ENCODE data around the gene DCK. TPM values are rescaled to one million over a fixed set of nuclear protein-coding genes. Genes with fewer than 3 reads are reported as not detected.
"Not testable (repeated sequence)": the region's sequence is repeated elsewhere in the genome, so short reads cannot be mapped to it uniquely, and the experiment has no call there.

The DCK gene
- total RNA-seq, 4 donors from 2014 or later = 8.5 to 22.1 (median 15.9) TPM

- H3K9me3 ChIP-seq = no peaks in the 10 kb centered on the region
- peaks cover 0 to 22% (median 0%) of the 10 kb centered on the region in 3 donors for H3K36me3 ChIP-seq
- DNase-seq = no peak
- H3K27me3 ChIP-seq = no peaks in the 10 kb centered on the region
- H3K4me1 ChIP-seq = peaks cover 0 to 53% (median 20%) of the 10 kb centered on the region in 3 donors
- intact Hi-C loops (cut with DNase I) = loop anchor here (10.0 kb wide), 1 partner anchor 92 kb away; the partner anchor contains the start of gene MOB1B
- TF ChIP-seq, protein P1, sequence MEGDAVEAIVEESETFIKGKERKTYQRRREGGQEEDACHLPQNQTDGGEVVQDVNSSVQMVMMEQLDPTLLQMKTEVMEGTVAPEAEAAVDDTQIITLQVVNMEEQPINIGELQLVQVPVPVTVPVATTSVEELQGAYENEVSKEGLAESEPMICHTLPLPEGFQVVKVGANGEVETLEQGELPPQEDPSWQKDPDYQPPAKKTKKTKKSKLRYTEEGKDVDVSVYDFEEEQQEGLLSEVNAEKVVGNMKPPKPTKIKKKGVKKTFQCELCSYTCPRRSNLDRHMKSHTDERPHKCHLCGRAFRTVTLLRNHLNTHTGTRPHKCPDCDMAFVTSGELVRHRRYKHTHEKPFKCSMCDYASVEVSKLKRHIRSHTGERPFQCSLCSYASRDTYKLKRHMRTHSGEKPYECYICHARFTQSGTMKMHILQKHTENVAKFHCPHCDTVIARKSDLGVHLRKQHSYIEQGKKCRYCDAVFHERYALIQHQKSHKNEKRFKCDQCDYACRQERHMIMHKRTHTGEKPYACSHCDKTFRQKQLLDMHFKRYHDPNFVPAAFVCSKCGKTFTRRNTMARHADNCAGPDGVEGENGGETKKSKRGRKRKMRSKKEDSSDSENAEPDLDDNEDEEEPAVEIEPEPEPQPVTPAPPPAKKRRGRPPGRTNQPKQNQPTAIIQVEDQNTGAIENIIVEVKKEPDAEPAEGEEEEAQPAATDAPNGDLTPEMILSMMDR (IDR thresholded peaks at IDR 0.05) = no peak
- peak overlapping the region in 1 of 4 donors; percentile 40 for H3K27ac ChIP-seq
- 65 to 73% methylated on average over 1 of the region's 1 CpG for WGBS, 2 donors
- peak overlapping the region in 1 of 4 donors; percentile 81 for H3K4me3 ChIP-seq
Measured at GRCh38 chr4:70997036-70997435, 3.6 kb downstream of the DCK start.

DNA sequence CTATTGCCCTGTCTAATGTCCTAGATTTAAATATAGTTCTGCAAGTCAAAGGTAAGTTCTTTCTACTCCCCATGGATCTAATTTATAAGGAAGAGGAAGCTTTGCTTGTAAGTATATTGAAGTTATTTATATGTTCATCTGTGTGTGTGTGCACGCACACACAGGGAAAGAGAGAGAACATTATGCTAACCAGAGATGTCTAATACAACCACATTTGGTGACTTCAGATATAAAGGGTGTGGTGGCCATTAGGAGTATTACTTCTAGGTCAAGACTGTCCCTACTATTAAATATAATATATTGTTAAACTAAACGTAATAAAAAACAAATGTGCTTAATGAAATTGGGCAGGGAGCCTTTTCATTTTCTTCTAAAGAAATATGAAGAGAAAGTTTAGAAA is 4.1 kb downstream of the DCK start:
- no peaks in the 10 kb centered on the region for H3K27me3 ChIP-seq
- no peak overlapping the region for H3K4me3 ChIP-seq
- peak overlapping the region in 2 of 4 donors; percentile 11 to 40 for H3K27ac ChIP-seq
- no peak for DNase-seq
- 51 to 58% methylated on average over 2 of the region's 2 CpGs for WGBS, 2 donors
- H3K4me1 ChIP-seq = peaks cover 0 to 48% (median 20%) of the 10 kb centered on the region in 3 donors
- H3K36me3 ChIP-seq = peaks cover 0 to 22% (median 0%) of the 10 kb centered on the region in 3 donors
- intact Hi-C loops (cut with DNase I) = loop anchor here (10.0 kb wide), 1 partner anchor 93 kb away; the partner anchor contains the start of gene MOB1B
- H3K9me3 ChIP-seq = no peaks in the 10 kb centered on the region
- no peak for TF ChIP-seq POLR2A (IDR thresholded peaks at IDR 0.05)
- TF ChIP-seq, protein P1 (IDR thresholded peaks at IDR 0.05) = no peak

DNA sequence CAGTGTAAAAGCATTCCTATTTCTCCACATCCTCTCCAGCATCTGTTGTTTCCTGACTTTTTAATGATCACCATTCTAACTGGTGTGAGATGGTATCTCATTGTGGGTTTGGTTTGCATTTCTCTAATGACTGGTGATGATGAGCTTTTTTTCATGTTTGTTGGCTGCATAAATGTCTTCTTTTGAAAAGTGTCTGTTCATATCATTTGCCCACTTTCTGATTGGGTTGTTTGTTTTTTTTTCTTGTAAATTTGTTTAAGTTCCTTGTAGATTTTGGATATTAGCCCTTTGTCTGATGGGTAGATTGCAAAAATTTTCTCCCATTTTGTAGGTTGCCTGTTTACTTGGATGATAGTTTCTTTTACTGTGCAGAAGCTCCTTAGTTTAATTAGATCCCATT is 6.2 kb downstream of the DCK start:
- intact Hi-C loops (cut with DNase I) = loop anchor here (10.0 kb wide), 2 partner anchors 95 to 155 kb away; partner anchors contain the start of gene MOB1B
- H3K27me3 ChIP-seq, H3K27ac ChIP-seq, H3K4me3 ChIP-seq, H3K9me3 ChIP-seq, DNase-seq: not testable (repeated sequence)
- Histone ChIP-seq H3K4me1 (peaks cover 0 to 46% (median 15%) of the 10 kb centered on the region in 3 donors), H3K36me3 (peaks cover 0 to 22% (median 0%) of the 10 kb centered on the region in 3 donors)

DNA sequence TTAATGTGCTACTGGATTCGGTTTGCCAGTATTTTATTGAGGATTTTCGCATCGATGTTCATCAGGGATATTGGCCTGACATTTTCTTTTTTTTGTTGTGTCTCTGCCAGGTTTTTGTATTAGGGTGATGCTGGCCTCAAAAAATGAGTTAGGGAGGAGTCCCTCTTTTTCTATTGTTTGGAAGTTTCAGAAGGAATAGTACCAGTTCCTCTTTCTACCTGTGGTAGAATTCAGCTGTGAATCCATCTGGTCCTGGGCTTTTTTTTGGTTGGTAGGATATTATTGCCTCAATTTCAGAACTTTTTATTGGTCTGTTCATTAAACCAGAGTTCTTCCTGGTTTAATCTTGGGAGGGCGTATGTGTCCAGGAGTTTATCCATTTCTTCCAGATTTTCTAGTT is 7.9 kb downstream of the DCK start:
- 95 to 96% methylated on average over 4 of the region's 4 CpGs for WGBS, 2 donors
- H3K27me3 ChIP-seq, DNase-seq, H3K4me3 ChIP-seq, H3K9me3 ChIP-seq, H3K27ac ChIP-seq: not testable (repeated sequence)
- peaks cover 0 to 32% (median 6%) of the 10 kb centered on the region in 3 donors for H3K4me1 ChIP-seq
- intact Hi-C loops (cut with DNase I) = loop anchor here (10.0 kb wide), 1 partner anchor 157 kb away; no protein-coding TSS in a partner anchor
- H3K36me3 ChIP-seq = peaks cover 0 to 22% (median 0%) of the 10 kb centered on the region in 3 donors

DNA sequence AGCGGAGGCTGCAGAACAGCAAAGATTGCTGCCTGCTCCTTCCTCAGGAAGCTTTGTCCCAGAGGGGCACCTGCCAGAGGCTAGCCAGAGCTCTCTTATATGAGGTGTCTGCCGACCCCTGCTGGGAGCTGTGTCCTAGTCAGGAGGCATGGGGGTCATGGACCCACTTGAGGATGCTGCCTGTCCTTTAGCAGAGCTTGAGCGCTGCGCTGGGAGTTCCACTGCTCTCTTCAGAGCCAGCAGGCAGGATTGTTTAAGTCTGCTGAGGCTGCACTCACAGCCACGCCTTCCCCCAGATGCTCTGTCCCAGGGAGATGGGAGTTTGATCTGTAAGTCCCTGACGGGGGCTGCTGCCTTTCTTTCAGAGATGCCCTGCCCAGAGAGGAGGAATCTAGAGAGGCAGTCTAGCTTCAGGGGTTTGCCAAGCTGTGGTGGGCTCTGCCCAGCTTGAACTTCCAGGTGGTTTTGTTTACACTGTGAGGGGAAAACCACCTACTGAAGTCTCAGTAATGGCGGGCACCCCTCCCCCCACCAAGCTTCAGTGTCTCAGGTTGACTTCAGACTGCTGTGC is 10.9 kb downstream of the DCK start:
- Histone ChIP-seq H3K27ac (no peak overlapping the region), H3K27me3 (no peaks in the 10 kb centered on the region), H3K4me1 (peaks cover 0 to 18% (median 0%) of the 10 kb centered on the region in 3 donors), H3K9me3 (no peaks in the 10 kb centered on the region), H3K4me3 (no peak overlapping the region), H3K36me3 (peaks cover 0 to 10% (median 0%) of the 10 kb centered on the region in 3 donors)
- intact Hi-C loops (cut with DNase I) = loop anchor here (10.0 kb wide), 1 partner anchor 160 kb away; no protein-coding TSS in a partner anchor
- TF ChIP-seq, protein P1 (IDR thresholded peaks at IDR 0.05) = no peak
- TF ChIP-seq POLR2A (IDR thresholded peaks at IDR 0.05) = no peak
- DNase-seq = no peak
- 60 to 82% methylated on average over 2 to 3 of the region's 7 CpGs for WGBS, 2 donors

DNA sequence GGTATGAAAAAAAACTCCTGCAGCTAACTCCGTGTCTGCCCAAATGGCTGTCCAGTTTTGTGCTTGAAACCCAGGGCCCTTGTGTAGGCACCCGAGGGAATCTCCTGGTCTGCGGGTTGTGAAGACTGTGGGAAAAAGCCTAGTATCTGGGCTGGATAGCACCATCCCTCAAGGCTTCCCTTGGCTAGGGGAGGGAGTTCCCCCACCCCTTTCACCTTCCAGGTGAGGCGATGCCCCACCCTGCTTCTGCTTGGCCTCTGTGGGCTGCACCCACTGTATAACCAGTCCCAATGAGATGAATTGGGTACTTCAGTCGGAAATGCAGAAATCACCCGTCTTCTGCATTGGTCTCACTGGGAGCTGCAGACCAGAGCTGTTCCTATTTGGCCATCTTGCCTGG is 11.6 kb downstream of the DCK start:
- not testable (repeated sequence) for H3K27ac ChIP-seq, H3K9me3 ChIP-seq, H3K4me3 ChIP-seq, H3K36me3 ChIP-seq, H3K27me3 ChIP-seq, DNase-seq
- peaks cover 0 to 25% (median 0%) of the 10 kb centered on the region in 3 donors for H3K4me1 ChIP-seq
- intact Hi-C loops (cut with DNase I) = loop anchor here (10.0 kb wide), 1 partner anchor 160 kb away; no protein-coding TSS in a partner anchor
- WGBS, 2 donors = 82 to 85% methylated on average over 2 to 6 of the region's 6 CpGs
